ENCODE measurements around the gene PDE11A. TPM values are rescaled to one million over a fixed set of nuclear protein-coding genes. Genes with fewer than 3 reads are reported as not detected.

PDE11A gene
- total and polyA plus RNA-seq, 2 of the 13 experiments (the other 11 are each of a cell fraction or from before 2014, with no cell fraction given): 1.2 to 1.7 TPM

DNA sequence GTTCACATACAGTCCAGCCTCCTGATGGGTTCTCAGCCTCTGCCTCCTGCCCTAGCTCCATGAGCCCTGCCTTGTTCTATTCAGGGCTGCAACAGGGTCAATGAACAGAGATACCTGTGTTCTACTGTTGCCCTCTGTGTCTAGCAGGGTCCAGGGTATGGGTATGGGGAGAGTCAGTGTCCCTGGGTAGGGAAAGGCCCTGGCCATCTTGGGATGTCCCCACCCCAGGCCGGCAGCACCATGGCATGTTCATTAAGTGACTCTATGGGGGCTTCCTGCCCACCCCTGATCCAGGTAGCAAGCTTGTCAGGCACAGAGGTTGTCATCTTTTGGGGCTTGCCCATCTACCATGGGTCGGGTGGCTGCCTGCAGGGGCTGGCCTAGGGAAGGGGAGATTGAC, 13.5 kb downstream of the PDE11A start:
- WGBS (ENCODE audit: low lambda C conversion rate): no CpG with 5 or more reads among the region's 2 CpGs
- no TSS peak for BruUV-seq (replicated peaks)
- no peaks in the 10 kb centered on the region for H4K20me1 ChIP-seq (ENCODE audit: insufficient read depth, low read length)
- no peaks in the 10 kb centered on the region for H3K4me1 ChIP-seq (ENCODE audit: insufficient read depth, low read length)
- H3K27ac ChIP-seq (ENCODE audit: extremely low read length, insufficient read depth, low read length): no peak overlapping the region
- no peak for TF ChIP-seq MYNN (CRISPR knock-in tag; IDR thresholded peaks at IDR 0.05; ENCODE audit: low read depth)
- TF ChIP-seq ZNF143 (CRISPR knock-in tag; IDR thresholded peaks at IDR 0.05): no peak
- TF ChIP-seq, protein P1, sequence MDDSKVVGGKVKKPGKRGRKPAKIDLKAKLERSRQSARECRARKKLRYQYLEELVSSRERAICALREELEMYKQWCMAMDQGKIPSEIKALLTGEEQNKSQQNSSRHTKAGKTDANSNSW (CRISPR knock-in tag; IDR thresholded peaks at IDR 0.05; ENCODE audit: borderline replicate concordance): no peak
- no peak for TF ChIP-seq CC2D1A (CRISPR knock-in tag; IDR thresholded peaks at IDR 0.05)
- TF ChIP-seq, protein P2, sequence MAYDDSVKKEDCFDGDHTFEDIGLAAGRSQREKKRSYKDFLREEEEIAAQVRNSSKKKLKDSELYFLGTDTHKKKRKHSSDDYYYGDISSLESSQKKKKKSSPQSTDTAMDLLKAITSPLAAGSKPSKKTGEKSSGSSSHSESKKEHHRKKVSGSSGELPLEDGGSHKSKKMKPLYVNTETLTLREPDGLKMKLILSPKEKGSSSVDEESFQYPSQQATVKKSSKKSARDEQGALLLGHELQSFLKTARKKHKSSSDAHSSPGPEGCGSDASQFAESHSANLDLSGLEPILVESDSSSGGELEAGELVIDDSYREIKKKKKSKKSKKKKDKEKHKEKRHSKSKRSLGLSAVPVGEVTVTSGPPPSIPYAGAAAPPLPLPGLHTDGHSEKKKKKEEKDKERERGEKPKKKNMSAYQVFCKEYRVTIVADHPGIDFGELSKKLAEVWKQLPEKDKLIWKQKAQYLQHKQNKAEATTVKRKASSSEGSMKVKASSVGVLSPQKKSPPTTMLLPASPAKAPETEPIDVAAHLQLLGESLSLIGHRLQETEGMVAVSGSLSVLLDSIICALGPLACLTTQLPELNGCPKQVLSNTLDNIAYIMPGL (CRISPR knock-in tag; IDR thresholded peaks at IDR 0.05; ENCODE audit: borderline replicate concordance in 1 of 2, low read depth in 1 of 2): no peak
- no peak for TF ChIP-seq RARA (CRISPR knock-in tag; IDR thresholded peaks at IDR 0.05)
- ATAC-seq (no peak; the same call in 2 of the 3 replicates), FAIRE-seq (no peak), DNase-seq (ENCODE audit: low spot score) (no peak)
- H3K4me2 ChIP-seq (ENCODE audit: low read depth, low read length): no peak overlapping the region
- H3K79me2 ChIP-seq (ENCODE audit: insufficient read depth, low read length): no peaks in the 10 kb centered on the region
- H3K9me3 ChIP-seq (ENCODE audit: low read length): no peaks in the 10 kb centered on the region
- H3K4me3 ChIP-seq (replicated peaks in 1 of 3; ENCODE audit: insufficient read depth in 1 of 3, low read depth in 2 of 3, low read length in 3 of 3): no peak overlapping the region
- ChIA-PET CTCF (ENCODE audit: low intra/inter-chr PET ratio, low total read pairs) (no interaction called here), POLR2A (no interaction called here)
- H3K36me3 ChIP-seq (replicated peaks in 1 of 2; ENCODE audit: control insufficient read depth in 1 of 2, insufficient read depth in 2 of 2, low read length in 2 of 2): no peaks in the 10 kb centered on the region
- no peaks in the 10 kb centered on the region for H3K27me3 ChIP-seq (ENCODE audit: control insufficient read depth in 1 of 2, insufficient read depth in 2 of 2, low read length in 2 of 2)
- intact Hi-C loops (cut with micrococcal nuclease; ENCODE audit: unreplicated experiment): no loop called here
- no peak overlapping the region for H3K9ac ChIP-seq (ENCODE audit: insufficient read depth, low read depth, low read length)
- H2AFZ ChIP-seq (ENCODE audit: low read length): no peak overlapping the region
- in situ Hi-C loops (cut with HindIII; ENCODE audit: extremely low pct_ligation_motif_present, low pct_unique_long_range_greater_than_20kb): no loop called here

DNA sequence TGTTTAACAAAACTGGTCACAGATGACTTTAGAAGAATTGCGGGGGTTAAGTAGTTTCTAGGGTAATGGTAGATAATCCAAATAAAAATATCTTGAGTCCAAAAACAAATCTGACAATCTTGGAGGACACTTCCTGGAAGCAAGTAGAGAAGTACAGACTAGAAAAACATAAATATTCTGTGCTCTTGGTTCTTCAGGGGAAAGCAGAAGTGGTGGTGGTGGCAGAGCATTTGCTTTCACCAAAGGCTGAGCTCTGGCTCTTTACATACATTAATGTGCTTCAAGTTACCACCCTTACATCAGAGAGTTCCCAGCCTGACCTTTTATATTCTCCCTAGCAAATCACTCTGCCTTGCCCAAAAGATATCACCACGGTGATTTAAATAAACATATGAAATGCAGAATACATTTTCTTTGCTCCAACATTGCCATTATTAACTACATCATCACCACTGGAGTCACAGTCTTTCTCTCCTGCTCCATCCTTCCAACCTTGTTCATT, 15.3 kb downstream of the PDE11A start:
- Histone ChIP-seq H3K4me3 (replicated peaks in 1 of 3; ENCODE audit: insufficient read depth in 1 of 3, low read depth in 2 of 3, low read length in 3 of 3) (no peak overlapping the region), H3K4me1 (ENCODE audit: insufficient read depth, low read length) (no peaks in the 10 kb centered on the region), H3K27ac (ENCODE audit: extremely low read length, insufficient read depth, low read length) (no peak overlapping the region), H3K9ac (ENCODE audit: insufficient read depth, low read depth, low read length) (no peak overlapping the region), H3K4me2 (ENCODE audit: low read depth, low read length) (no peak overlapping the region), H2AFZ (ENCODE audit: low read length) (no peak overlapping the region), H3K27me3 (ENCODE audit: control insufficient read depth in 1 of 2, insufficient read depth in 2 of 2, low read length in 2 of 2) (no peaks in the 10 kb centered on the region), H3K9me3 (ENCODE audit: low read length) (no peaks in the 10 kb centered on the region), H3K79me2 (ENCODE audit: insufficient read depth, low read length) (no peaks in the 10 kb centered on the region), H4K20me1 (ENCODE audit: insufficient read depth, low read length) (no peaks in the 10 kb centered on the region), H3K36me3 (replicated peaks in 1 of 2; ENCODE audit: control insufficient read depth in 1 of 2, insufficient read depth in 2 of 2, low read length in 2 of 2) (no peaks in the 10 kb centered on the region)
- FAIRE-seq: no peak
- ATAC-seq: no peak
- intact Hi-C loops (cut with micrococcal nuclease; ENCODE audit: unreplicated experiment): no loop called here
- ChIA-PET POLR2A (no interaction called here), CTCF (ENCODE audit: low intra/inter-chr PET ratio, low total read pairs) (no interaction called here)
- DNase-seq (ENCODE audit: low spot score): no peak
- 52% methylated on average over 2 of the region's 2 CpGs for WGBS (ENCODE audit: low lambda C conversion rate)
- in situ Hi-C loops (cut with HindIII; ENCODE audit: extremely low pct_ligation_motif_present, low pct_unique_long_range_greater_than_20kb): no loop called here
- no TSS peak for BruUV-seq (replicated peaks)
- no peak for TF ChIP-seq SOX13 (IDR thresholded peaks at IDR 0.05)
- TF ChIP-seq SOX13 (CRISPR knock-in tag; conservative IDR thresholded peaks at IDR 0.05 in 1 of 2, IDR thresholded peaks at IDR 0.05 in 1 of 2): no peak
- TF ChIP-seq, protein P3, sequence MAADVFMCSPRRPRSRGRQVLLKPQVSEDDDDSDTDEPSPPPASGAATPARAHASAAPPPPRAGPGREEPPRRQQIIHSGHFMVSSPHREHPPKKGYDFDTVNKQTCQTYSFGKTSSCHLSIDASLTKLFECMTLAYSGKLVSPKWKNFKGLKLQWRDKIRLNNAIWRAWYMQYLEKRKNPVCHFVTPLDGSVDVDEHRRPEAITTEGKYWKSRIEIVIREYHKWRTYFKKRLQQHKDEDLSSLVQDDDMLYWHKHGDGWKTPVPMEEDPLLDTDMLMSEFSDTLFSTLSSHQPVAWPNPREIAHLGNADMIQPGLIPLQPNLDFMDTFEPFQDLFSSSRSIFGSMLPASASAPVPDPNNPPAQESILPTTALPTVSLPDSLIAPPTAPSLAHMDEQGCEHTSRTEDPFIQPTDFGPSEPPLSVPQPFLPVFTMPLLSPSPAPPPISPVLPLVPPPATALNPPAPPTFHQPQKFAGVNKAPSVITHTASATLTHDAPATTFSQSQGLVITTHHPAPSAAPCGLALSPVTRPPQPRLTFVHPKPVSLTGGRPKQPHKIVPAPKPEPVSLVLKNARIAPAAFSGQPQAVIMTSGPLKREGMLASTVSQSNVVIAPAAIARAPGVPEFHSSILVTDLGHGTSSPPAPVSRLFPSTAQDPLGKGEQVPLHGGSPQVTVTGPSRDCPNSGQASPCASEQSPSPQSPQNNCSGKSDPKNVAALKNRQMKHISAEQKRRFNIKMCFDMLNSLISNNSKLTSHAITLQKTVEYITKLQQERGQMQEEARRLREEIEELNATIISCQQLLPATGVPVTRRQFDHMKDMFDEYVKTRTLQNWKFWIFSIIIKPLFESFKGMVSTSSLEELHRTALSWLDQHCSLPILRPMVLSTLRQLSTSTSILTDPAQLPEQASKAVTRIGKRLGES (CRISPR knock-in tag; IDR thresholded peaks at IDR 0.05; ENCODE audit: borderline replicate concordance): no peak
- TF ChIP-seq, protein P4, sequence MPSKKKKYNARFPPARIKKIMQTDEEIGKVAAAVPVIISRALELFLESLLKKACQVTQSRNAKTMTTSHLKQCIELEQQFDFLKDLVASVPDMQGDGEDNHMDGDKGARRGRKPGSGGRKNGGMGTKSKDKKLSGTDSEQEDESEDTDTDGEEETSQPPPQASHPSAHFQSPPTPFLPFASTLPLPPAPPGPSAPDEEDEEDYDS (CRISPR knock-in tag; IDR thresholded peaks at IDR 0.05): no peak
- TF ChIP-seq, protein P5, sequence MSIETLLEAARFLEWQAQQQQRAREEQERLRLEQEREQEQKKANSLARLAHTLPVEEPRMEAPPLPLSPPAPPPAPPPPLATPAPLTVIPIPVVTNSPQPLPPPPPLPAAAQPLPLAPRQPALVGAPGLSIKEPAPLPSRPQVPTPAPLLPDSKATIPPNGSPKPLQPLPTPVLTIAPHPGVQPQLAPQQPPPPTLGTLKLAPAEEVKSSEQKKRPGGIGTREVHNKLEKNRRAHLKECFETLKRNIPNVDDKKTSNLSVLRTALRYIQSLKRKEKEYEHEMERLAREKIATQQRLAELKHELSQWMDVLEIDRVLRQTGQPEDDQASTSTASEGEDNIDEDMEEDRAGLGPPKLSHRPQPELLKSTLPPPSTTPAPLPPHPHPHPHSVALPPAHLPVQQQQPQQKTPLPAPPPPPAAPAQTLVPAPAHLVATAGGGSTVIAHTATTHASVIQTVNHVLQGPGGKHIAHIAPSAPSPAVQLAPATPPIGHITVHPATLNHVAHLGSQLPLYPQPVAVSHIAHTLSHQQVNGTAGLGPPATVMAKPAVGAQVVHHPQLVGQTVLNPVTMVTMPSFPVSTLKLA (IDR thresholded peaks at IDR 0.05): no peak
